Occipital lobe (tissue), 2 donors: ENCODE measurements around the gene IL1RAPL1. TPM values are rescaled to one million over a fixed set of nuclear protein-coding genes. Genes with fewer than 3 reads are reported as not detected.
"Not testable (repeated sequence)": the region's sequence is repeated elsewhere in the genome, so short reads cannot be mapped to it uniquely, and the experiment has no call there.

Source experiments
- DNase-seq: peaks from one replicate; lab custom pipeline; 2025; lab: John Stamatoyannopoulos, UW
- total RNA-seq: library from RNA; depleted of rRNA; stranded (reverse); fragments of >200 nt; gene quantifications from one replicate; pipeline ENCODE4 v1.2.3, GENCODE V29; 2014

Gene IL1RAPL1
- total RNA-seq, 1 donor from 2014 or later: 17.0 TPM

GRCh38 chrX:29107231-29107630 lies 520.0 kb downstream of the IL1RAPL1 start:
- DNase-seq: no peak

- no peak for DNase-seq
Measured at GRCh38 chrX:29110041-29110440, 522.8 kb downstream of the IL1RAPL1 start.

- DNase-seq: no peak
Measured at GRCh38 chrX:29113221-29113620, 526.0 kb downstream of the IL1RAPL1 start.

- not testable (repeated sequence) for DNase-seq
Measured at GRCh38 chrX:29122817-29123216, 535.6 kb downstream of the IL1RAPL1 start.

GRCh38 chrX:29130905-29131304 lies 543.7 kb downstream of the IL1RAPL1 start:
- DNase-seq: no peak

- no peak for DNase-seq
Measured at GRCh38 chrX:29136904-29137303, 549.7 kb downstream of the IL1RAPL1 start.

GRCh38 chrX:29138003-29138402 lies 550.8 kb downstream of the IL1RAPL1 start:
- no peak for DNase-seq

- no peak for DNase-seq
Measured at GRCh38 chrX:29143356-29143755, 556.1 kb downstream of the IL1RAPL1 start.

GRCh38 chrX:29143756-29144155 lies 556.5 kb downstream of the IL1RAPL1 start:
- no peak for DNase-seq

GRCh38 chrX:29145316-29145715 lies 558.1 kb downstream of the IL1RAPL1 start:
- DNase-seq: no peak

- no peak for DNase-seq
Measured at GRCh38 chrX:29148511-29148910, 561.3 kb downstream of the IL1RAPL1 start.

GRCh38 chrX:29155286-29155685 lies 568.0 kb downstream of the IL1RAPL1 start:
- no peak for DNase-seq

GRCh38 chrX:29172880-29173279 lies 585.6 kb downstream of the IL1RAPL1 start:
- DNase-seq: no peak

GRCh38 chrX:29187264-29187663 lies 600.0 kb downstream of the IL1RAPL1 start:
- DNase-seq: no peak

- DNase-seq: no peak
Measured at GRCh38 chrX:29196501-29196900, 609.3 kb downstream of the IL1RAPL1 start.

- no peak for DNase-seq
Measured at GRCh38 chrX:29215251-29215650, 628.0 kb downstream of the IL1RAPL1 start.

- no peak for DNase-seq
Measured at GRCh38 chrX:29225670-29226069, 638.4 kb downstream of the IL1RAPL1 start.

GRCh38 chrX:29229802-29230201 lies 642.6 kb downstream of the IL1RAPL1 start:
- DNase-seq: no peak

GRCh38 chrX:29231800-29232199 lies 644.6 kb downstream of the IL1RAPL1 start:
- DNase-seq: no peak

- DNase-seq: no peak
Measured at GRCh38 chrX:29233592-29234183, 646.4 kb downstream of the IL1RAPL1 start.

- DNase-seq: no peak
Measured at GRCh38 chrX:29237972-29238371, 650.7 kb downstream of the IL1RAPL1 start.

GRCh38 chrX:29241809-29242208 lies 654.6 kb downstream of the IL1RAPL1 start:
- DNase-seq: no peak

GRCh38 chrX:29242856-29243255 lies 655.6 kb downstream of the IL1RAPL1 start:
- no peak for DNase-seq

- DNase-seq: no peak
Measured at GRCh38 chrX:29243942-29244341, 656.7 kb downstream of the IL1RAPL1 start.
